DND-41 (cell line): ENCODE measurements around the gene STAG3.

Source experiments
- CTCF ChIP-seq: IDR thresholded peaks from 2 replicates; pipeline ENCODE4 v1.5.1; 2012; ENCODE audit warnings: borderline replicate concordance, low read length, moderate library complexity, mild to moderate bottlenecking; ENCODE audit not compliant: poor library complexity, severe bottlenecking; ENCODE audit errors: extremely low read depth
- EZH2 ChIP-seq: IDR thresholded peaks from 3 replicates; pipeline ENCODE4 v1.6.1; 2012; ENCODE audit warnings: borderline replicate concordance, low read depth, mild to moderate bottlenecking, moderate library complexity, low read length, inconsistent platforms; ENCODE audit not compliant: severe bottlenecking

GRCh38 chr7:100132697-100133151, 45.0 kb upstream of the STAG3 start:
- TF ChIP-seq CTCF, result peak; percentile 94
- TF ChIP-seq EZH2, result no peak
